SK-N-SH (cell line): Measurements from ENCODE around the gene HS3ST5. TPM values are rescaled to one million over a fixed set of nuclear protein-coding genes. Genes with fewer than 3 reads are reported as not detected.

ENCODE experiments used
- CTCF ChIA-PET: fragments of 300-600, 350-600 bp; formaldehyde crosslinking; extraction: SDS; loops from one replicate; lab custom pipeline; 2021; lab: Yijun Ruan, JAX
- POLR2A ChIA-PET: fragments of 350-600 bp; sonication (Branson Sonifier 250); formaldehyde crosslinking; extraction: SDS; loops from one replicate; lab custom pipeline; 2020; ENCODE audit warnings: antibody characterized with exemption, inconsistent platforms; lab: Yijun Ruan, JAX
- DNase-seq: peaks from one replicate; pipeline ENCODE4 v3.0.0; 2012
- H2AFZ ChIP-seq: fragments of 200-600 bp; sonication (generic); 2 replicates; pipeline ENCODE4 v1.8.1; 2016; ENCODE audit warnings: antibody characterized with exemption, mild to moderate bottlenecking, low read depth
- H3F3A ChIP-seq: fragments of 200-600 bp; sonication (generic); replicated peaks from 2 replicates; pipeline ENCODE3; 2016; ENCODE audit warnings: antibody characterized with exemption, mild to moderate bottlenecking; ENCODE audit not compliant: insufficient read depth
- H3K27ac ChIP-seq, 2 experiments: fragments of 200-500 bp in 1 of 2; fragments of 200-600 bp in 1 of 2; sonication (Bioruptor generic) in 1 of 2; sonication (generic), shearing (Covaris generic) in 1 of 2; 2 replicates each; pipeline versions ENCODE4 v1.5.1 to v1.6.1; 2014 to 2016; ENCODE audit warnings: low read depth in 2 of 2, inconsistent platforms in 1 of 2, low read length in 1 of 2, mild to moderate bottlenecking in 1 of 2, mixed read lengths in 1 of 2
- H3K27me3 ChIP-seq: fragments of 200-600 bp; sonication (generic), shearing (Covaris generic); 2 replicates; pipeline ENCODE4 v1.6.1; 2016; ENCODE audit warnings: mixed run types; ENCODE audit not compliant: insufficient read depth
- H3K36me3 ChIP-seq, 2 experiments: fragments of 200-500 bp in 1 of 2; fragments of 200-600 bp in 1 of 2; sonication (Bioruptor generic) in 1 of 2; sonication (generic) in 1 of 2; replicated peaks in 1 of 2; 2 replicates each; pipeline versions ENCODE3 to v1.5.1; 2014 to 2016; ENCODE audit warnings: low read length in 1 of 2, mild to moderate bottlenecking in 1 of 2; ENCODE audit not compliant: insufficient read depth in 2 of 2, control insufficient read depth in 1 of 2
- H3K4me1 ChIP-seq, 2 experiments: fragments of 200-500 bp in 1 of 2; fragments of 200-600 bp in 1 of 2; sonication (Bioruptor generic) in 1 of 2; sonication (generic), shearing (Covaris generic) in 1 of 2; 2 replicates each; pipeline versions ENCODE4 v1.5.1 to v1.6.1; 2014 to 2016; ENCODE audit warnings: low read depth in 1 of 2, low read length in 1 of 2, mixed run types in 1 of 2; ENCODE audit not compliant: insufficient read depth in 2 of 2, control insufficient read depth in 1 of 2
- H3K4me2 ChIP-seq: fragments of 200-600 bp; sonication (generic), shearing (Covaris generic); 2 replicates; pipeline ENCODE4 v1.6.1; 2017; ENCODE audit warnings: mixed run types
- H3K4me3 ChIP-seq, 2 experiments: fragments of 200-500 bp in 1 of 2; fragments of 200-600 bp in 1 of 2; sonication (Bioruptor generic) in 1 of 2; sonication (generic), shearing (Covaris generic) in 1 of 2; 2 replicates each; pipeline versions ENCODE4 v1.5.1 to v1.8.1; 2014 to 2016; ENCODE audit warnings: low read depth in 2 of 2, inconsistent platforms in 1 of 2, low read length in 1 of 2, mild to moderate bottlenecking in 1 of 2, mixed read lengths in 1 of 2, moderate library complexity in 1 of 2
- H3K79me2 ChIP-seq: fragments of 200-600 bp; sonication (generic); 2 replicates; pipeline ENCODE4 v1.8.1; 2017; ENCODE audit warnings: mild to moderate bottlenecking; ENCODE audit not compliant: insufficient read depth
- H3K9ac ChIP-seq: fragments of 200-600 bp; sonication (generic); 2 replicates; pipeline ENCODE4 v1.6.1; 2017; ENCODE audit warnings: mixed run types
- H3K9me2 ChIP-seq: fragments of 200-600 bp; sonication (generic); 2 replicates; pipeline ENCODE4 v1.6.1; 2017; ENCODE audit warnings: mixed run types
- H3K9me3 ChIP-seq: fragments of 200-600 bp; sonication (generic); 2 replicates; pipeline ENCODE4 v1.6.1; 2017; ENCODE audit warnings: mixed run types, mild to moderate bottlenecking, moderate library complexity
- H4K20me1 ChIP-seq: fragments of 200-600 bp; sonication (generic); 2 replicates; pipeline ENCODE4 v1.6.1; 2017; ENCODE audit warnings: mild to moderate bottlenecking, mixed run types; ENCODE audit not compliant: insufficient read depth
- CTCF ChIP-seq: fragments of 200-600 bp; sonication (generic); IDR thresholded peaks from 2 replicates; pipeline ENCODE4 v1.6.1; 2017; ENCODE audit warnings: antibody characterized with exemption, mild to moderate bottlenecking, moderate library complexity
- EP300 ChIP-seq, 2 experiments: IDR thresholded peaks; 2 replicates each; pipeline versions ENCODE4 v1.4.0 to v1.6.1; 2012; ENCODE audit warnings: borderline replicate concordance in 1 of 2, low read depth in 1 of 2, low read length in 1 of 2
- FOXJ3 ChIP-seq: sonication (generic); formaldehyde crosslinking; IDR thresholded peaks from 2 replicates; pipeline ENCODE4 v1.5.1; 2020; ENCODE audit warnings: mild to moderate bottlenecking, missing genetic modification reagents
- IRF3 ChIP-seq: fragments of 150-350 bp; IDR thresholded peaks from 2 replicates; pipeline ENCODE4 v1.6.1; 2016; ENCODE audit warnings: mild to moderate bottlenecking, low read depth, low read length
- MEF2A ChIP-seq: IDR thresholded peaks from 2 replicates; pipeline ENCODE4 v1.4.0; 2012; ENCODE audit warnings: low read depth, borderline replicate concordance
- NRF1 ChIP-seq: IDR thresholded peaks from 2 replicates; pipeline ENCODE4 v1.6.1; 2012; ENCODE audit warnings: low read depth, mild to moderate bottlenecking, low read length
- RCOR1 ChIP-seq: fragments of 150-350 bp; IDR thresholded peaks from 2 replicates; pipeline ENCODE4 v1.6.1; 2017; ENCODE audit warnings: antibody characterized with exemption, low read length
- RXRA ChIP-seq: IDR thresholded peaks from 2 replicates; pipeline ENCODE4 v1.4.0; 2012; ENCODE audit warnings: low read depth, mild to moderate bottlenecking, borderline replicate concordance
- TAF1 ChIP-seq: IDR thresholded peaks from 2 replicates; pipeline ENCODE4 v1.6.1; 2012; ENCODE audit warnings: low read depth, mild to moderate bottlenecking, low read length, moderate library complexity, borderline replicate concordance
- TCF12 ChIP-seq: IDR thresholded peaks from 2 replicates; pipeline ENCODE4 v1.4.0; 2012
- ZBTB33 ChIP-seq: IDR thresholded peaks from 2 replicates; pipeline ENCODE4 v1.4.0; 2012; ENCODE audit warnings: low read depth, borderline replicate concordance
- WGBS: methylation state at CpG from one replicate; pipeline ENCODE4 v1.1.6; 2017; ENCODE audit warnings: low lambda C conversion rate; 5-methylcytosine and 5-hydroxymethylcytosine counted together
- polyA plus RNA-seq, 3 experiments: library from polyadenylated mRNA; depleted of rRNA; stranded (reverse); fragments of >200 nt; gene quantifications; 2 replicates each; pipeline ENCODE4 v1.2.3, GENCODE V29; 2012

The HS3ST5 gene
- polyA plus RNA-seq, 1 of the 3 experiments (the other 2 are of a cell fraction) = 0.02 TPM

GRCh38 chr6:114281496-114281895, 61.3 kb downstream of the HS3ST5 start:
- Histone ChIP-seq H3F3A (no peaks in the 10 kb centered on the region), H3K27me3 (no peaks in the 10 kb centered on the region), H3K4me3 (no peak overlapping the region), H3K9me3 (no peaks in the 10 kb centered on the region), H3K9ac (no peak overlapping the region), H2AFZ (no peak overlapping the region), H3K79me2 (no peaks in the 10 kb centered on the region), H3K36me3 (no peaks in the 10 kb centered on the region), H3K4me1 (no peaks in the 10 kb centered on the region; a peak in 1 of 4 replicates), H3K4me2 (no peak overlapping the region), H3K9me2 (no peaks in the 10 kb centered on the region), H4K20me1 (no peaks in the 10 kb centered on the region), H3K27ac (no peak overlapping the region)
- POLR2A ChIA-PET = no interaction called here
- no peak for DNase-seq
- TF ChIP-seq RCOR1 = no peak
- no peak for TF ChIP-seq CTCF
- no peak for TF ChIP-seq ZBTB33
- no peak for TF ChIP-seq RXRA
- TF ChIP-seq EP300 (IDR thresholded peaks at IDR 0.05; ENCODE audit: borderline replicate concordance in 1 of 2, low read depth in 1 of 2, low read length in 1 of 2) = no peak
- no peak for TF ChIP-seq NRF1
- no peak for TF ChIP-seq TAF1
- TF ChIP-seq MEF2A = no peak
- TF ChIP-seq FOXJ3 (CRISPR knock-in tag) = no peak
- no peak for TF ChIP-seq IRF3
- TF ChIP-seq TCF12 = no peak
- WGBS = 80% methylated on average over 3 of the region's 3 CpGs
- CTCF ChIA-PET = interaction anchor here (2.6 kb wide), 1 partner anchor 23 kb away, joined by 11 read pairs; no protein-coding TSS in a partner anchor
